GM12878 (cell line): ENCODE data around the gene TAPT1.

Experiments used
- BACH1 ChIP-seq: fragments of 450-650 bp; IDR thresholded peaks from 2 replicates; pipeline ENCODE4 v1.6.1; 2017; ENCODE audit warnings: mild to moderate bottlenecking, borderline replicate concordance
- BRCA1 ChIP-seq: IDR thresholded peaks from 2 replicates; pipeline ENCODE4 v1.6.1; 2011; ENCODE audit warnings: low read depth, low read length, improper control_type of control experiment
- EZH2 ChIP-seq: IDR thresholded peaks from 2 replicates; pipeline ENCODE4 v1.6.1; 2012; ENCODE audit warnings: low read depth, mild to moderate bottlenecking, control low read depth, inconsistent platforms, low read length, borderline replicate concordance; ENCODE audit not compliant: control insufficient read depth
- NR2C2 ChIP-seq: IDR thresholded peaks from 2 replicates; pipeline ENCODE4 v1.6.1; 2011; ENCODE audit warnings: borderline replicate concordance, low read depth; ENCODE audit not compliant: control insufficient read depth, insufficient read length
- POLR2A ChIP-seq: IDR thresholded peaks from 2 replicates; pipeline ENCODE4 v1.6.1; 2011; ENCODE audit warnings: low read depth, mild to moderate bottlenecking, low read length
- POLR2AphosphoS2 ChIP-seq: IDR thresholded peaks from 2 replicates; pipeline ENCODE4 v1.6.1; 2011; ENCODE audit warnings: low read depth, mild to moderate bottlenecking, low read length, improper control_type of control experiment, moderate library complexity
- TF ChIP-seq, protein P1 (sequence below): IDR thresholded peaks from 2 replicates; pipeline ENCODE4 v1.6.1; 2012; ENCODE audit warnings: low read length, inconsistent platforms
- TF ChIP-seq, protein P2 (sequence below): IDR thresholded peaks from 2 replicates; pipeline ENCODE4 v1.6.1; 2012; ENCODE audit warnings: low read depth, low read length, improper control_type of control experiment
- TF ChIP-seq, protein P3 (sequence below), 3 experiments: IDR thresholded peaks in 2 of 3; conservative IDR thresholded peaks in 1 of 3; 2 replicates each; pipeline ENCODE4 v1.5.1; 2011; ENCODE audit warnings: low read depth in 3 of 3, low read length in 3 of 3, mild to moderate bottlenecking in 3 of 3, control low read depth in 2 of 3, moderate library complexity in 2 of 3, inconsistent platforms in 1 of 3, mixed read lengths in 1 of 3; ENCODE audit not compliant: control insufficient read depth in 2 of 3, insufficient read depth in 1 of 3; ENCODE audit errors: extremely low read depth in 1 of 3
- TF ChIP-seq, protein P4 (sequence below): IDR thresholded peaks from 2 replicates; pipeline ENCODE4 v1.6.1; 2011; ENCODE audit warnings: borderline replicate concordance, low read depth, mild to moderate bottlenecking, moderate library complexity, low read length; ENCODE audit not compliant: insufficient read depth, poor library complexity, severe bottlenecking

DNA sequence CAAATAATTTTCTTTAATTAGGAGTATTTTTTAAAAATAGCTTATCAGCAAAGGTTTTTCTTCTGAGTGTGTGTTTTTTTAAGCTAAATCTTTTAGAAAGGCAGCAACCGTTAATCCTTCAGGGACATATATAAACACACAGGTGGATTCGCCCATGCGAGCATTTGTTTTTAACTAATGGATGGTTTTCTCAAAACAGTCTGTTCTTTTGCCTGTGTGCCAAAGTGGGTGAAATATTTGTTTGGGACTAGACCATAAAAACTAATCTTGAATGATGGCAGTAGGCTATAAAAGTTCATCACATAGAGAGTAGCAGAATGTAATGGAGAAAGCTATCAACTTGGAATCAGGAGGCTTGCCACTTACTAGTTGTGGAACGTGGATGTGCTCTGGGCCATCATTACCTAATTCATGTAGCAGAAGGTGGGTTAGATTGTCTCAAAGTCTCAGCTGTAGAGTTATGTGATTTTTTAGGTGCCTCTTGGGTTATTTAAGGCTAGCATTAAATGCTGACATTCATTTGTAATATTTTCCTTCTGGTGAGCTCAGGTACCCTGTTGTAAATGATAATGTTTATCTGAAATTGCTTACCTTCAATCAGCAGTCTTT, 7.4 kb upstream of the TAPT1 start:
- TF ChIP-seq POLR2AphosphoS2 (no peak), POLR2A (no peak), EZH2 (no peak), BACH1 (no peak), NR2C2 (no peak), BRCA1 (no peak)
- TF ChIP-seq, protein P1, sequence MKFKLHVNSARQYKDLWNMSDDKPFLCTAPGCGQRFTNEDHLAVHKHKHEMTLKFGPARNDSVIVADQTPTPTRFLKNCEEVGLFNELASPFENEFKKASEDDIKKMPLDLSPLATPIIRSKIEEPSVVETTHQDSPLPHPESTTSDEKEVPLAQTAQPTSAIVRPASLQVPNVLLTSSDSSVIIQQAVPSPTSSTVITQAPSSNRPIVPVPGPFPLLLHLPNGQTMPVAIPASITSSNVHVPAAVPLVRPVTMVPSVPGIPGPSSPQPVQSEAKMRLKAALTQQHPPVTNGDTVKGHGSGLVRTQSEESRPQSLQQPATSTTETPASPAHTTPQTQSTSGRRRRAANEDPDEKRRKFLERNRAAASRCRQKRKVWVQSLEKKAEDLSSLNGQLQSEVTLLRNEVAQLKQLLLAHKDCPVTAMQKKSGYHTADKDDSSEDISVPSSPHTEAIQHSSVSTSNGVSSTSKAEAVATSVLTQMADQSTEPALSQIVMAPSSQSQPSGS, result no peak
- TF ChIP-seq, protein P2, sequence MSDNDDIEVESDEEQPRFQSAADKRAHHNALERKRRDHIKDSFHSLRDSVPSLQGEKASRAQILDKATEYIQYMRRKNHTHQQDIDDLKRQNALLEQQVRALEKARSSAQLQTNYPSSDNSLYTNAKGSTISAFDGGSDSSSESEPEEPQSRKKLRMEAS, result no peak
- TF ChIP-seq, protein P3, sequence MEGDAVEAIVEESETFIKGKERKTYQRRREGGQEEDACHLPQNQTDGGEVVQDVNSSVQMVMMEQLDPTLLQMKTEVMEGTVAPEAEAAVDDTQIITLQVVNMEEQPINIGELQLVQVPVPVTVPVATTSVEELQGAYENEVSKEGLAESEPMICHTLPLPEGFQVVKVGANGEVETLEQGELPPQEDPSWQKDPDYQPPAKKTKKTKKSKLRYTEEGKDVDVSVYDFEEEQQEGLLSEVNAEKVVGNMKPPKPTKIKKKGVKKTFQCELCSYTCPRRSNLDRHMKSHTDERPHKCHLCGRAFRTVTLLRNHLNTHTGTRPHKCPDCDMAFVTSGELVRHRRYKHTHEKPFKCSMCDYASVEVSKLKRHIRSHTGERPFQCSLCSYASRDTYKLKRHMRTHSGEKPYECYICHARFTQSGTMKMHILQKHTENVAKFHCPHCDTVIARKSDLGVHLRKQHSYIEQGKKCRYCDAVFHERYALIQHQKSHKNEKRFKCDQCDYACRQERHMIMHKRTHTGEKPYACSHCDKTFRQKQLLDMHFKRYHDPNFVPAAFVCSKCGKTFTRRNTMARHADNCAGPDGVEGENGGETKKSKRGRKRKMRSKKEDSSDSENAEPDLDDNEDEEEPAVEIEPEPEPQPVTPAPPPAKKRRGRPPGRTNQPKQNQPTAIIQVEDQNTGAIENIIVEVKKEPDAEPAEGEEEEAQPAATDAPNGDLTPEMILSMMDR (IDR thresholded peaks at IDR 0.05 in 2 of 3, conservative IDR thresholded peaks at IDR 0.05 in 1 of 3; ENCODE audit: control insufficient read depth in 2 of 3, extremely low read depth in 1 of 3, insufficient read depth in 1 of 3, low read depth in 3 of 3, low read length in 3 of 3), result no peak
- TF ChIP-seq, protein P4, sequence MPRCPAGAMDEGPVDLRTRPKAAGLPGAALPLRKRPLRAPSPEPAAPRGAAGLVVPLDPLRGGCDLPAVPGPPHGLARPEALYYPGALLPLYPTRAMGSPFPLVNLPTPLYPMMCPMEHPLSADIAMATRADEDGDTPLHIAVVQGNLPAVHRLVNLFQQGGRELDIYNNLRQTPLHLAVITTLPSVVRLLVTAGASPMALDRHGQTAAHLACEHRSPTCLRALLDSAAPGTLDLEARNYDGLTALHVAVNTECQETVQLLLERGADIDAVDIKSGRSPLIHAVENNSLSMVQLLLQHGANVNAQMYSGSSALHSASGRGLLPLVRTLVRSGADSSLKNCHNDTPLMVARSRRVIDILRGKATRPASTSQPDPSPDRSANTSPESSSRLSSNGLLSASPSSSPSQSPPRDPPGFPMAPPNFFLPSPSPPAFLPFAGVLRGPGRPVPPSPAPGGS, result no peak
